Lower leg skin (tissue), 3 donors: ENCODE results near the gene FAM227B.

Experiments
- CTCF ChIP-seq, 3 donors: fragments of 450-650 bp; IDR thresholded peaks; one replicate each; pipeline ENCODE4 v1.5.1; 2016; ENCODE audit warnings: antibody characterized with exemption in 3 of 3, mild to moderate bottlenecking in 3 of 3, moderate library complexity in 2 of 3
- POLR2A ChIP-seq, 2 donors: fragments of 450-650 bp; IDR thresholded peaks; one replicate each; pipeline ENCODE4 v1.6.1; 2016 to 2017; ENCODE audit warnings: antibody characterized with exemption in 2 of 2, mild to moderate bottlenecking in 1 of 2, moderate library complexity in 1 of 2

- TF ChIP-seq CTCF (IDR thresholded peaks at IDR 0.05) (no peak), POLR2A (IDR thresholded peaks at IDR 0.05) (no peak)
These were observed 156.1 kb downstream of the FAM227B start for GRCh38 chr15:49464522-49464921.
